HEK293 (cell line): ENCODE results near the gene SLC17A9.

Experiments
- CTCF ChIA-PET: fragments of 350-600 bp; formaldehyde crosslinking; extraction: SDS; loops from one replicate; lab custom pipeline; 2021; ENCODE audit warnings: antibody characterized with exemption; lab: Yijun Ruan, JAX
- POLR2A ChIA-PET: fragments of 300-600 bp; formaldehyde crosslinking; extraction: SDS; loops from one replicate; lab custom pipeline; 2020; ENCODE audit warnings: antibody characterized with exemption, inconsistent platforms; lab: Yijun Ruan, JAX
- H3K27ac ChIP-seq: fragments of 200-500 bp; sonication (Bioruptor generic); 2 replicates; pipeline ENCODE4 v1.5.1; 2014; ENCODE audit warnings: low read depth, low read length, control low read depth, inconsistent platforms; ENCODE audit errors: extremely low read depth
- H3K36me3 ChIP-seq, 2 experiments: fragments of 200-500 bp in 1 of 2; sonication (Bioruptor generic) in 1 of 2; 1 replicate in 1 of 2; 2 replicates in 1 of 2; pipeline ENCODE4 v1.5.1; 2014 to 2017; ENCODE audit warnings: inconsistent platforms in 2 of 2, low read length in 2 of 2; ENCODE audit not compliant: control insufficient read depth in 2 of 2, insufficient read depth in 1 of 2
- H3K4me1 ChIP-seq: fragments of 200-500 bp; sonication (Bioruptor generic); 2 replicates; pipeline ENCODE4 v1.5.1; 2014; ENCODE audit warnings: mild to moderate bottlenecking, low read length, inconsistent platforms; ENCODE audit not compliant: control insufficient read depth, insufficient read depth
- H3K4me3 ChIP-seq: 2 replicates; pipeline ENCODE4 v1.5.1; 2011; ENCODE audit warnings: low read depth, mild to moderate bottlenecking, control low read depth, low read length, moderate library complexity
- H3K9me3 ChIP-seq: fragments of 200-500 bp; sonication (Bioruptor generic); 2 replicates; pipeline ENCODE4 v1.5.1; 2014; ENCODE audit warnings: low read depth, low read length, inconsistent platforms; ENCODE audit not compliant: control insufficient read depth, insufficient read depth
- HOXC10 ChIP-seq: sonication (generic); formaldehyde crosslinking; IDR thresholded peaks from 2 replicates; pipeline ENCODE4 v1.8.1; 2023; ENCODE audit warnings: mild to moderate bottlenecking, missing genetic modification reagents
- KLF10 ChIP-seq: fragments of 450-650 bp; IDR thresholded peaks from 2 replicates; pipeline ENCODE4 v1.5.1; 2018; ENCODE audit warnings: missing biosample characterization, mild to moderate bottlenecking, missing genetic modification characterization
- KLF8 ChIP-seq: fragments of 450-650 bp; formaldehyde crosslinking; IDR thresholded peaks from 2 replicates; pipeline ENCODE4 v1.5.1; 2016; ENCODE audit warnings: missing biosample characterization, missing genetic modification characterization
- KLF9 ChIP-seq: fragments of 450-650 bp; formaldehyde crosslinking; IDR thresholded peaks from 2 replicates; pipeline ENCODE4 v1.5.1; 2016; ENCODE audit warnings: missing biosample characterization, missing genetic modification characterization, low read depth
- OSR2 ChIP-seq: fragments of 450-650 bp; formaldehyde crosslinking; IDR thresholded peaks from 2 replicates; pipeline ENCODE4 v1.5.1; 2016; ENCODE audit warnings: missing biosample characterization, missing genetic modification characterization
- SCRT1 ChIP-seq: fragments of 450-650 bp; formaldehyde crosslinking; IDR thresholded peaks from 2 replicates; pipeline ENCODE4 v1.5.1; 2016; ENCODE audit warnings: missing biosample characterization, missing genetic modification characterization, borderline replicate concordance
- SETDB1 ChIP-seq: IDR thresholded peaks from one replicate; pipeline ENCODE4 v1.6.1; 2017; ENCODE audit warnings: mild to moderate bottlenecking, low read length, moderate library complexity, mixed read lengths; ENCODE audit not compliant: insufficient read length
- ZBTB7A ChIP-seq: fragments of 450-650 bp; formaldehyde crosslinking; IDR thresholded peaks from 2 replicates; pipeline ENCODE4 v1.5.1; 2016; ENCODE audit warnings: low read depth, missing biosample characterization, missing genetic modification characterization
- ZNF16 ChIP-seq: fragments of 450-650 bp; formaldehyde crosslinking; IDR thresholded peaks from 2 replicates; pipeline ENCODE4 v1.5.1; 2016; ENCODE audit warnings: low read depth, missing biosample characterization, missing genetic modification characterization
- ZNF175 ChIP-seq: fragments of 450-650 bp; formaldehyde crosslinking; IDR thresholded peaks from 2 replicates; pipeline ENCODE4 v1.5.1; 2016; ENCODE audit warnings: missing biosample characterization, missing genetic modification characterization
- ZNF202 ChIP-seq: fragments of 450-650 bp; formaldehyde crosslinking; IDR thresholded peaks from 2 replicates; pipeline ENCODE4 v1.5.1; 2016; ENCODE audit warnings: missing biosample characterization, missing genetic modification characterization, borderline replicate concordance
- ZNF214 ChIP-seq: fragments of 450-650 bp; formaldehyde crosslinking; IDR thresholded peaks from 2 replicates; pipeline ENCODE4 v1.5.1; 2017; ENCODE audit warnings: missing biosample characterization, mild to moderate bottlenecking, missing genetic modification characterization, borderline replicate concordance
- ZNF223 ChIP-seq: fragments of 450-650 bp; formaldehyde crosslinking; IDR thresholded peaks from 2 replicates; pipeline ENCODE4 v1.5.1; 2016; ENCODE audit warnings: missing biosample characterization, missing genetic modification characterization
- ZNF239 ChIP-seq: fragments of 450-650 bp; formaldehyde crosslinking; IDR thresholded peaks from 2 replicates; pipeline ENCODE4 v1.5.1; 2016; ENCODE audit warnings: missing biosample characterization, missing genetic modification characterization
- ZNF404 ChIP-seq: fragments of 450-650 bp; formaldehyde crosslinking; IDR thresholded peaks from 2 replicates; pipeline ENCODE4 v1.5.1; 2017; ENCODE audit warnings: missing biosample characterization, missing genetic modification characterization
- ZNF473 ChIP-seq: fragments of 450-650 bp; formaldehyde crosslinking; IDR thresholded peaks from 2 replicates; pipeline ENCODE4 v1.5.1; 2017; ENCODE audit warnings: missing biosample characterization, missing genetic modification characterization
- ZNF660 ChIP-seq: fragments of 450-650 bp; IDR thresholded peaks from 2 replicates; pipeline ENCODE4 v1.5.1; 2018; ENCODE audit warnings: missing biosample characterization, mild to moderate bottlenecking, missing genetic modification characterization
- ZNF664 ChIP-seq: fragments of 450-650 bp; formaldehyde crosslinking; IDR thresholded peaks from 2 replicates; pipeline ENCODE4 v1.5.1; 2016; ENCODE audit warnings: missing biosample characterization, missing genetic modification characterization
- ZNF701 ChIP-seq: fragments of 450-650 bp; formaldehyde crosslinking; IDR thresholded peaks from 2 replicates; pipeline ENCODE4 v1.5.1; 2016; ENCODE audit warnings: missing biosample characterization, missing genetic modification characterization
- TF ChIP-seq, protein P1 (sequence below): fragments of 450-650 bp; formaldehyde crosslinking; IDR thresholded peaks from 2 replicates; pipeline ENCODE4 v1.5.1; 2016; ENCODE audit warnings: missing biosample characterization, missing genetic modification characterization
- TF ChIP-seq, protein P2 (sequence below): fragments of 450-650 bp; formaldehyde crosslinking; IDR thresholded peaks from 2 replicates; pipeline ENCODE4 v1.5.1; 2016; ENCODE audit warnings: missing biosample characterization, missing genetic modification characterization
- TF ChIP-seq, protein P3 (sequence below): fragments of 450-650 bp; formaldehyde crosslinking; IDR thresholded peaks from 2 replicates; pipeline ENCODE4 v1.5.1; 2016; ENCODE audit warnings: missing biosample characterization, missing genetic modification characterization

Gene SLC17A9

DNA sequence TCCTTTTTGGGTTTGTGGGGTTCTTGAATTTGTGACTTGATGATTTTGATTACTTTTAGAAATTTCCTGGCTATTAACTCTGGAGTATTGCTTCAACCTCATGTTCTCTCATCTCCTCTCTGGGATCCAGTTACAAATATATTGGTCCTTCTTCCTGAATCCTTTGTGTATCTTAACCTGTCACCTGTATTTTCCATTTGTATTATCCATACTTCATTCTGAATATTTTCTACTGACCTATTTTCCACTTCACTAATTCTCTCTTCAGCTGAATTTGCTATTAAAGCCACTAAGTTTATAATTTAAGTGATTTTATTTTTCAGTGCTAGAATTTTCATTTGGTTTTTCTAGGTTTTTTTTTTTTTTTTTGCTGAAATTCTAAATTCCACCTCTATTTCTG, 60.7 kb downstream of the SLC17A9 start:
- Histone ChIP-seq H3K27ac (no peak overlapping the region), H3K36me3 (no peaks in the 10 kb centered on the region), H3K4me1 (no peaks in the 10 kb centered on the region), H3K4me3 (no peak overlapping the region), H3K9me3 (no peaks in the 10 kb centered on the region)
- CTCF ChIA-PET = interaction anchor here (0.7 to 2.3 kb wide), 2 partner anchors 41 to 734 kb away, joined by 4 to 8 read pairs; no protein-coding TSS in a partner anchor
- POLR2A ChIA-PET = interaction anchor here (0.7 kb wide), 1 partner anchor 228 kb away, joined by 3 read pairs; no protein-coding TSS in a partner anchor
- 0 out of 2 replicates have a peak, but pooled peaks have one; percentile 21 for TF ChIP-seq KLF8
- TF ChIP-seq, protein P1, sequence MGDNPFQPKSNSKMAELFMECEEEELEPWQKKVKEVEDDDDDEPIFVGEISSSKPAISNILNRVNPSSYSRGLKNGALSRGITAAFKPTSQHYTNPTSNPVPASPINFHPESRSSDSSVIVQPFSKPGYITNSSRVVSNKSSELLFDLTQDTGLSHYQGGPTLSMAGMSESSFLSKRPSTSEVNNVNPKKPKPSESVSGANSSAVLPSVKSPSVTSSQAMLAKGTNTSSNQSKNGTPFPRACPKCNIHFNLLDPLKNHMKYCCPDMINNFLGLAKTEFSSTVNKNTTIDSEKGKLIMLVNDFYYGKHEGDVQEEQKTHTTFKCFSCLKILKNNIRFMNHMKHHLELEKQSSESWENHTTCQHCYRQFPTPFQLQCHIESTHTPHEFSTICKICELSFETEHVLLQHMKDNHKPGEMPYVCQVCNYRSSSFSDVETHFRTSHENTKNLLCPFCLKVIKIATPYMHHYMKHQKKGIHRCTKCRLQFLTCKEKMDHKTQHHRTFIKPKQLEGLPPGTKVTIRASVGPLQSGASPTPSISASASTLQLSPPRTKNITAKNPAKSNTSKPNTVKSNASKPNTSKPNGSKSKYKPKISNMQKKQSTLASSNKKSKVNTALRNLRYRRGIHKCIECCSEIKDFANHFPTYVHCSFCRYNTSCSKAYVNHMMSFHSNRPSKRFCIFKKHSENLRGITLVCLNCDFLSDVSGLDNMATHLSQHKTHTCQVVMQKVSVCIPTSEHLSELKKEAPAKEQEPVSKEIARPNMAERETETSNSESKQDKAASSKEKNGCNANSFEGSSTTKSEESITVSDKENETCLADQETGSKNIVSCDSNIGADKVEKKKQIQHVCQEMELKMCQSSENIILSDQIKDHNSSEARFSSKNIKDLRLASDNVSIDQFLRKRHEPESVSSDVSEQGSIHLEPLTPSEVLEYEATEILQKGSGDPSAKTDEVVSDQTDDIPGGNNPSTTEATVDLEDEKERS (tag by site-specific recombination) = 0 out of 2 replicates have a peak, but pooled peaks have one; percentile 20
- 0 out of 2 replicates have a peak, but pooled peaks have one; percentile 37 for TF ChIP-seq ZNF664
- TF ChIP-seq, protein P2, sequence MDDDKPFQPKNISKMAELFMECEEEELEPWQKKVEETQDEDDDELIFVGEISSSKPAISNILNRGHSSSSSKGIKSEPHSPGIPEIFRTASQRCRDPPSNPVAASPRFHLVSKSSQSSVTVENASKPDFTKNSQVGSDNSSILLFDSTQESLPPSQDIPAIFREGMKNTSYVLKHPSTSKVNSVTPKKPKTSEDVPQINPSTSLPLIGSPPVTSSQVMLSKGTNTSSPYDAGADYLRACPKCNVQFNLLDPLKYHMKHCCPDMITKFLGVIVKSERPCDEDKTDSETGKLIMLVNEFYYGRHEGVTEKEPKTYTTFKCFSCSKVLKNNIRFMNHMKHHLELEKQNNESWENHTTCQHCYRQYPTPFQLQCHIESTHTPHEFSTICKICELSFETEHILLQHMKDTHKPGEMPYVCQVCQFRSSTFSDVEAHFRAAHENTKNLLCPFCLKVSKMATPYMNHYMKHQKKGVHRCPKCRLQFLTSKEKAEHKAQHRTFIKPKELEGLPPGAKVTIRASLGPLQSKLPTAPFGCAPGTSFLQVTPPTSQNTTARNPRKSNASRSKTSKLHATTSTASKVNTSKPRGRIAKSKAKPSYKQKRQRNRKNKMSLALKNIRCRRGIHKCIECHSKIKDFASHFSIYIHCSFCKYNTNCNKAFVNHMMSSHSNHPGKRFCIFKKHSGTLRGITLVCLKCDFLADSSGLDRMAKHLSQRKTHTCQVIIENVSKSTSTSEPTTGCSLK (tag by site-specific recombination) = no peak
- TF ChIP-seq SETDB1 = peak; percentile 59
- TF ChIP-seq ZNF473 = no peak

DNA sequence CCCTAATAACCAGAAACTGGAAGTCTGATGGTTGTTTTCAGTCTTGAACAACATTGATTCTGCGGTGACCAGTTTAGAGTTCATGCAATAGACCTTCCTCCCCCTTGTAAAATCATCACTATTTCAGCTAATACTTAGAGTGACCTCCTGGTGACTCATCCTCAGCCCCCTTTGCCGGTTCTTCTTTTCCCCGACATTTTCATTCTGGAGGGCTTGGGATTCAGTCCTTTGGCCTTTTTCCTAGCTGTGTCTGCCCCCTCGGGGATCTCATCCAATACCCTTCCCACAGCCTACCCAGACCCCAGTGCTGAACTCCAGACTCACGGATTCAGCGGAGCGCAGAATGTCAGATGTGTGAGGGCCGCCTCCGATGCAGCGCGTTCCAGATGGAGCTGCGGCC, 61.8 kb downstream of the SLC17A9 start:
- H3K9me3 ChIP-seq = no peaks in the 10 kb centered on the region
- TF ChIP-seq, protein P3, sequence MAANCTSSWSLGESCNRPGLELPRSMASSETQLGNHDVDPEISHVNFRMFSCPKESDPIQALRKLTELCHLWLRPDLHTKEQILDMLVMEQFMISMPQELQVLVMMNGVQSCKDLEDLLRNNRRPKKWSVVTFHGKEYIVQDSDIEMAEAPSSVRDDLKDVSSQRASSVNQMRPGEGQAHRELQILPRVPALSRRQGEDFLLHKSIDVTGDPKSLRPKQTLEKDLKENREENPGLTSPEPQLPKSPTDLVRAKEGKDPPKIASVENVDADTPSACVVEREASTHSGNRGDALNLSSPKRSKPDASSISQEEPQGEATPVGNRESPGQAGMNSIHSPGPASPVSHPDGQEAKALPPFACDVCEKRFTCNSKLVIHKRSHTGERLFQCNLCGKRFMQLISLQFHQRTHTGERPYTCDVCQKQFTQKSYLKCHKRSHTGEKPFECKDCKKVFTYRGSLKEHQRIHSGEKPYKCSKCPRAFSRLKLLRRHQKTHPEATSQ (tag by site-specific recombination) = no peak
- TF ChIP-seq ZNF660 (tag by site-specific recombination) (no peak), ZNF175 (no peak), ZNF404 (no peak), ZBTB7A (tag by site-specific recombination) (no peak), ZNF239 (tag by site-specific recombination) (no peak), ZNF223 (tag by site-specific recombination) (no peak), ZNF214 (no peak), SCRT1 (tag by site-specific recombination) (no peak), KLF10 (no peak), OSR2 (no peak), ZNF202 (no peak), KLF9 (tag by site-specific recombination) (no peak), ZNF701 (tag by site-specific recombination) (no peak), ZNF16 (tag by site-specific recombination) (no peak), HOXC10 (CRISPR knock-in tag) (no peak)
- H3K4me1 ChIP-seq = no peaks in the 10 kb centered on the region
- H3K4me3 ChIP-seq = no peak overlapping the region
- ChIA-PET POLR2A (interaction anchor here (0.5 kb wide), 1 partner anchor 76 kb away, joined by 3 read pairs; the partner anchor contains the start of gene GID8), CTCF (interaction anchor here (0.9 to 2.3 kb wide), 2 partner anchors 42 to 115 kb away, joined by 4 to 8 read pairs; no protein-coding TSS in a partner anchor)
- no peak overlapping the region for H3K27ac ChIP-seq
- H3K36me3 ChIP-seq = no peaks in the 10 kb centered on the region
